Activated CD8-positive, alpha-beta memory T cell treated with anti-CD3 and anti-CD28 coated beads, Interleukin-2, amount 50 U/mL, for 1 hour (primary cell): Measurements from ENCODE around the gene MANSC4.
"Not testable (repeated sequence)": the region's sequence is repeated elsewhere in the genome, so short reads cannot be mapped to it uniquely, and the experiment has no call there.

Experiments used
- DNase-seq: peaks from one replicate; pipeline ENCODE4 v3.0.0-alpha.2; 2020; ENCODE audit errors: extremely low read depth

The MANSC4 gene

GRCh38 chr12:27751386-27752047, 28.5 kb downstream of the MANSC4 start:
- DNase-seq = no peak

GRCh38 chr12:27747111-27747820, 32.8 kb downstream of the MANSC4 start:
- DNase-seq = no peak

- DNase-seq = not testable (repeated sequence)
These were observed 34.3 kb downstream of the MANSC4 start for GRCh38 chr12:27745734-27746133.

GRCh38 chr12:27743601-27744000, 36.4 kb downstream of the MANSC4 start:
- no peak for DNase-seq

- DNase-seq = not testable (repeated sequence)
These were observed 45.7 kb downstream of the MANSC4 start for GRCh38 chr12:27734321-27734720.

GRCh38 chr12:27733791-27734190, 46.2 kb downstream of the MANSC4 start:
- no peak for DNase-seq

DNA sequence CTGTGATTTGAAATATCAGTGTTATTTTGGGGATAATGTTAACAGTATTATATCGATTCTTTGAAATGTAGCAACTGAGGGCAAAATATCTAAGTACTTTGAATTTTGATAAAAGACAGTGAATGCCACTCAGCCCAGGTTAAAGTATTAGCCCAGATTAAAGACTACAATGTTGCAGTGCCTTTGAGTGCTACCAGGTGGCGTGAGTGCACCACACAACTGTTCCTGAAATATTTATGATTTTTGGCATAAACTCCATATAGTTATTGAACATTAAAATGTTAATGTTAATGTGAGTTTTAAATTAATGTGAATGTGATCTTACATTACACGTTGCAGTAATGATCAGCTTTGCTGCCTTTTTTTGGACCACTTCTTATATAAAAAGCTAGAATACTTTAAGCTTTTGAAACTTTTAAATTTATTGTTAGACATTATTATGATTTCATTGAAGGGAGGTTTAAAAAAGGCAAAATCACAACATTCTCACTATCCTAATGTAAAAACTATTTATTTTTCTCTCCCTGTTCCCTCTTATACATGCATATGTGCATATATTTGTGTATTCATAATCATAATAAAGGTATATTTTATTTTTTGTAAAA, 46.9 kb downstream of the MANSC4 start:
- no peak for DNase-seq

- no peak for DNase-seq
These were observed 47.8 kb downstream of the MANSC4 start for GRCh38 chr12:27732281-27732680.

GRCh38 chr12:27730097-27730588, 49.9 kb downstream of the MANSC4 start:
- DNase-seq = no peak

DNA sequence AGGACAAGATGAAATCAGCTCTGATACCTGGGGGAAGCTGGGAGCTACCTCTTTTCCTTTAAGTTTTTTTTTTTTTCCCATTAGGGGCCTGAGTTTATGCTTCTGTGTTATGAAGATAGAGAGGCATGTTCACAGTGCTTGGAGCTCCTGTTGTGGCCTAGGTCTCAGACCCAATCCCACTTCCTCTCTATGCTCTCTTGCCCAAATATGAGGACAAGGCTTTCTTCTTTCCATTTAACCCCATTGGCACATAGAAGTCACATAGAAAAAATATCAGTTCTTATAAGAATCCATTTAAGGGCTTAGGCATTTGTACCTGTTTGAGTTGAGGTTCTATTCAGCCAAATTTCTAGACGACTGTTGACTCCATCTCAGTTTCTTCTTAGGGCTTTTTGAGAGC, 56.8 kb downstream of the MANSC4 start:
- DNase-seq = no peak
